ENCODE results near the gene NELL1.

- no peak for TF ChIP-seq CTCF (IDR thresholded peaks at IDR 0.05)
- no peak for TF ChIP-seq POLR2A (IDR thresholded peaks at IDR 0.05)
Measured at GRCh38 chr11:21556926-21557325, 887.5 kb downstream of the NELL1 start.

Measured in body of pancreas (tissue), 4 donors.